SKM-1 treated with dmso at 0.1 percent for 144 hours (cell line): ENCODE measurements around the gene LMNA.

Experiments
- DNase-seq: peaks from one replicate; lab custom pipeline; 2025; ENCODE audit not compliant: unreplicated experiment; lab: John Stamatoyannopoulos, UW

The LMNA gene

GRCh38 chr1:156081917-156082308 lies 32.6 kb upstream of the LMNA start:
- no peak for DNase-seq

- peak; percentile 48 for DNase-seq
Measured at GRCh38 chr1:156082309-156083091, 32.0 kb upstream of the LMNA start, which contains the start of gene MEX3A. Gene MEX3A (minus strand): TSS chr1:156082465. CDS start chr1:156081998, 467 bp downstream.

GRCh38 chr1:156083800-156084790 lies 30.4 kb upstream of the LMNA start:
- DNase-seq, result no peak

GRCh38 chr1:156086256-156086662 lies 28.3 kb upstream of the LMNA start:
- no peak for DNase-seq

GRCh38 chr1:156089704-156090103 lies 24.8 kb upstream of the LMNA start:
- DNase-seq, result no peak

GRCh38 chr1:156090138-156090839 lies 24.2 kb upstream of the LMNA start:
- no peak for DNase-seq

- peak; percentile 80 for DNase-seq
Measured at GRCh38 chr1:156090840-156091188, 23.7 kb upstream of the LMNA start.

GRCh38 chr1:156091610-156092009 lies 22.9 kb upstream of the LMNA start:
- DNase-seq, result no peak

- DNase-seq, result no peak
Measured at GRCh38 chr1:156095906-156096508, 18.5 kb upstream of the LMNA start.

- peak; percentile 85 for DNase-seq
Measured at GRCh38 chr1:156096640-156097391, 17.7 kb upstream of the LMNA start.

- no peak for DNase-seq
Measured at GRCh38 chr1:156097499-156098178, 16.9 kb upstream of the LMNA start.

GRCh38 chr1:156098784-156099183 lies 15.7 kb upstream of the LMNA start:
- no peak for DNase-seq

- DNase-seq, result no peak
Measured at GRCh38 chr1:156099282-156099681, 15.2 kb upstream of the LMNA start.

- no peak for DNase-seq
Measured at GRCh38 chr1:156100205-156100995, 14.1 kb upstream of the LMNA start.

- no peak for DNase-seq
Measured at GRCh38 chr1:156101880-156102279, 12.6 kb upstream of the LMNA start.

- peak; percentile 61 for DNase-seq
Measured at GRCh38 chr1:156102633-156103511, 11.6 kb upstream of the LMNA start.

- DNase-seq, result no peak
Measured at GRCh38 chr1:156103521-156103947, 11.0 kb upstream of the LMNA start.
